H9 (cell line): ENCODE results near the gene ADGRL3. TPM values are rescaled to one million over a fixed set of nuclear protein-coding genes. Genes with fewer than 3 reads are reported as not detected.
A peak's percentile ranks its signal among the peaks of the same experiment; 100 is the strongest.

ENCODE experiments used
- DNase-seq: peaks from one replicate; pipeline ENCODE4 v3.0.0-alpha.2; 2017
- H2AFZ ChIP-seq: one replicate; pipeline ENCODE4 v1.6.1; 2013; ENCODE audit warnings: mild to moderate bottlenecking, low read length, control low read depth, moderate library complexity
- H2AK5ac ChIP-seq: 2 replicates; pipeline ENCODE4 v1.6.1; 2013; ENCODE audit warnings: low read length, control low read depth, mixed read lengths; ENCODE audit not compliant: insufficient read length
- H2BK120ac ChIP-seq: one replicate; pipeline ENCODE4 v1.6.1; 2013; ENCODE audit warnings: low read depth, mild to moderate bottlenecking, low read length, control low read depth, inconsistent platforms; ENCODE audit not compliant: poor library complexity, severe bottlenecking
- H2BK12ac ChIP-seq: 2 replicates; pipeline ENCODE4 v1.6.1; 2013; ENCODE audit warnings: low read length, control low read depth, mixed read lengths, low read depth; ENCODE audit not compliant: insufficient read length
- H2BK15ac ChIP-seq: 2 replicates; pipeline ENCODE4 v1.6.1; 2013; ENCODE audit warnings: low read depth, low read length, control low read depth
- H2BK20ac ChIP-seq: one replicate; pipeline ENCODE4 v1.6.1; 2013; ENCODE audit warnings: low read depth, mild to moderate bottlenecking, low read length, control low read depth, inconsistent platforms; ENCODE audit not compliant: poor library complexity, severe bottlenecking
- H2BK5ac ChIP-seq: 2 replicates; pipeline ENCODE4 v1.6.1; 2013; ENCODE audit warnings: low read length, control low read depth, mixed read lengths; ENCODE audit not compliant: insufficient read length
- H3K14ac ChIP-seq: 2 replicates; pipeline ENCODE4 v1.6.1; 2013; ENCODE audit warnings: low read length, control low read depth; ENCODE audit not compliant: insufficient read depth
- H3K18ac ChIP-seq: 2 replicates; pipeline ENCODE4 v1.6.1; 2013; ENCODE audit warnings: low read depth, mild to moderate bottlenecking, mixed read lengths, low read length, control low read depth; ENCODE audit not compliant: insufficient read length
- H3K23ac ChIP-seq: 2 replicates; pipeline ENCODE4 v1.6.1; 2013; ENCODE audit warnings: low read length, control low read depth, mixed read lengths, low read depth; ENCODE audit not compliant: insufficient read length
- H3K23me2 ChIP-seq: 2 replicates; pipeline ENCODE4 v1.6.1; 2013; ENCODE audit warnings: low read depth, mild to moderate bottlenecking, mixed read lengths, low read length, control low read depth; ENCODE audit not compliant: insufficient read length, poor library complexity, severe bottlenecking
- H3K27ac ChIP-seq: 2 replicates; pipeline ENCODE4 v1.5.1; 2013; ENCODE audit warnings: low read length, control low read depth, mixed read lengths, low read depth; ENCODE audit not compliant: insufficient read length
- H3K27me3 ChIP-seq: 2 replicates; pipeline ENCODE4 v1.6.1; 2013; ENCODE audit warnings: low read length, control low read depth, inconsistent platforms; ENCODE audit not compliant: insufficient read depth
- H3K4ac ChIP-seq: 2 replicates; pipeline ENCODE4 v1.6.1; 2013; ENCODE audit warnings: low read depth, mild to moderate bottlenecking, control low read depth, inconsistent platforms, low read length, moderate library complexity
- H3K4me1 ChIP-seq: 2 replicates; pipeline ENCODE4 v1.6.1; 2013; ENCODE audit warnings: low read length, control low read depth, inconsistent platforms; ENCODE audit not compliant: insufficient read depth
- H3K4me2 ChIP-seq: 2 replicates; pipeline ENCODE4 v1.6.1; 2013; ENCODE audit warnings: low read length, control low read depth, mixed read lengths; ENCODE audit not compliant: insufficient read length, insufficient read depth
- H3K56ac ChIP-seq: 2 replicates; pipeline ENCODE4 v1.6.1; 2013; ENCODE audit warnings: low read depth, mild to moderate bottlenecking, mixed read lengths, low read length, control low read depth; ENCODE audit not compliant: insufficient read length
- H3K79me1 ChIP-seq: 2 replicates; pipeline ENCODE4 v1.6.1; 2013; ENCODE audit warnings: low read depth, mild to moderate bottlenecking, moderate library complexity, low read length, control low read depth, inconsistent platforms; ENCODE audit not compliant: insufficient read depth, poor library complexity, severe bottlenecking
- H3K79me2 ChIP-seq: 2 replicates; pipeline ENCODE4 v1.6.1; 2013; ENCODE audit warnings: low read length, control low read depth, inconsistent platforms; ENCODE audit not compliant: insufficient read depth
- H3K9ac ChIP-seq: 2 replicates; pipeline ENCODE4 v1.6.1; 2013; ENCODE audit warnings: low read length, control low read depth, mixed read lengths; ENCODE audit not compliant: insufficient read length; ENCODE audit errors: extremely low read depth
- H3K9me3 ChIP-seq: one replicate; pipeline ENCODE4 v1.6.1; 2013; ENCODE audit warnings: low read depth, low read length, inconsistent platforms; ENCODE audit not compliant: control insufficient read depth
- H3T11ph ChIP-seq: one replicate; pipeline ENCODE4 v1.6.1; 2013; ENCODE audit warnings: mild to moderate bottlenecking, low read length, control low read depth, inconsistent platforms
- H4K20me1 ChIP-seq: one replicate; pipeline ENCODE4 v1.6.1; 2013; ENCODE audit not compliant: control insufficient read depth, insufficient read length, insufficient read depth
- H4K5ac ChIP-seq: 2 replicates; pipeline ENCODE4 v1.6.1; 2013; ENCODE audit warnings: low read depth, mild to moderate bottlenecking, mixed read lengths, low read length, control low read depth; ENCODE audit not compliant: insufficient read length
- H4K8ac ChIP-seq: replicated peaks from 2 replicates; pipeline ENCODE4 v1.6.1; 2013; ENCODE audit warnings: low read length, control low read depth, mixed read lengths, low read depth; ENCODE audit not compliant: insufficient read length
- H4K91ac ChIP-seq: 2 replicates; pipeline ENCODE4 v1.6.1; 2013; ENCODE audit warnings: low read depth, mild to moderate bottlenecking, moderate library complexity, mixed read lengths, low read length, control low read depth; ENCODE audit not compliant: insufficient read length
- H3K27ac Mint-ChIP-seq, 3 experiments: 2 replicates in 2 of 3; 3 replicates in 1 of 3; pipeline ENCODE4 v1.8.0; 2020 to 2021; ENCODE audit warnings: mixed read lengths in 3 of 3, mild to moderate bottlenecking in 1 of 3, moderate library complexity in 1 of 3
- H3K27me3 Mint-ChIP-seq: 2 replicates; pipeline ENCODE4 v1.8.0; 2021; ENCODE audit warnings: low read depth, mild to moderate bottlenecking, moderate library complexity, mixed read lengths
- H3K36me3 Mint-ChIP-seq, 3 experiments: 2 replicates in 2 of 3; 3 replicates in 1 of 3; pipeline ENCODE4 v1.8.0; 2020 to 2021; ENCODE audit warnings: low read depth in 3 of 3, mixed read lengths in 3 of 3; ENCODE audit not compliant: insufficient read depth in 1 of 3
- H3K4me1 Mint-ChIP-seq, 2 experiments: 2 replicates each; pipeline ENCODE4 v1.8.0; 2020; ENCODE audit warnings: mixed read lengths in 2 of 2
- H3K4me3 Mint-ChIP-seq, 2 experiments: 2 replicates in 1 of 2; 3 replicates in 1 of 2; pipeline ENCODE4 v1.8.0; 2020 to 2021; ENCODE audit warnings: mild to moderate bottlenecking in 2 of 2, mixed read lengths in 2 of 2, moderate library complexity in 1 of 2
- H3K9me3 Mint-ChIP-seq, 2 experiments: 2 replicates in 1 of 2; 3 replicates in 1 of 2; pipeline ENCODE4 v1.8.0; 2020; ENCODE audit warnings: mild to moderate bottlenecking in 2 of 2, mixed read lengths in 2 of 2, moderate library complexity in 1 of 2
- WGBS: extraction: QIAGEN DNeasy Blood & Tissue Kit; methylation state at CpG from one replicate; pipeline ENCODE4 v1.1.7; 2013; ENCODE audit warnings: missing lambda C conversion rate, low lambda C conversion rate, mixed read lengths; ENCODE audit not compliant: insufficient read length; ENCODE audit errors: extremely low coverage; 5-methylcytosine and 5-hydroxymethylcytosine counted together
- total RNA-seq: library from RNA; stranded (reverse); gene quantifications from 2 replicates; pipeline ENCODE4 v1.2.1, GENCODE V29; 2021
- TF ChIP-seq, protein P1 (sequence below): fragments of 200-600 bp; sonication (generic); conservative IDR thresholded peaks from 3 replicates; pipeline ENCODE4 v1.8.0; 2021; ENCODE audit warnings: antibody characterized with exemption, mild to moderate bottlenecking

ADGRL3 gene
- total RNA-seq, 1 experiment from 2014 or later: 5.9 TPM

DNA sequence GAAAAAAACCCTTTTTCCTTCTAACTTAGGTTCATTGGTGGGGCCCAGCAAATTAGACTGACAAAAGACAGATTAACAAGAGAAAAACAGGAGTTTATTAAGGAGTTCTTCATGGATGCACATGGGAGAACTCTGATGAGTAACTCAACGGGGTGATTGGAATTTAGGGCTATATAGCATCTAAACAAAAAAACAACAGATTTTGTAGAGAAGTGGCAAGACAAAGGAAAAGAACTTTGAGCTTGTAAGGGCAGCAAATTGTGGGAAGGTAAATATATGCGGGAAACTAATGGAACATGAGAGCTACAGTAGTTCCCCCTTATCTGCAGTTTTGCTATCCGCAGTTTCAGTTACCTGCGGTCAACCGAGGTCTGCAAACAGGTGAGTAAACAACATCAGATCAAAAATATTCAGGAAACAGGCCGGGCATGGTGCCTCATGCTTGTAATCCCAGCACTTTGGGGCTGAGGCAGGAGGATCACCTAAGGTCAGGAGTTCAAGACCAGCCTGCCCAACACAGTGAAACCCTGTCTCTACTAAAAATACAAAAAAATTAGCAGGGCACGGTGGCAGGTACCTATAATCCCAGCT is 573.6 kb downstream of the ADGRL3 start:
- H2AK5ac ChIP-seq: no peak overlapping the region
- H3K9me3 ChIP-seq: no peaks in the 10 kb centered on the region
- Mint-ChIP-seq H3K4me3 (peak overlapping the region in 1 of 2 experiments; percentile 47; a peak in 3 of 5 replicates), H3K4me1 (peaks cover 50 to 58% of the 10 kb centered on the region in 2 experiments), H3K36me3 (peaks cover 14 to 17% (median 15%) of the 10 kb centered on the region in 3 experiments), H3K27ac (peak overlapping the region in 2 of 3 experiments; percentile 94 to 95; a peak in 5 of 7 replicates), H3K27me3 (peaks cover 3% of the 10 kb centered on the region), H3K9me3 (peaks cover 7 to 10% of the 10 kb centered on the region in 2 experiments; a peak in 4 of 5 replicates)
- no peak overlapping the region for H4K8ac ChIP-seq
- H3K23ac ChIP-seq: no peak overlapping the region
- H4K91ac ChIP-seq: no peak overlapping the region
- no peak overlapping the region for H2BK120ac ChIP-seq
- no peaks in the 10 kb centered on the region for H4K20me1 ChIP-seq
- DNase-seq: peak; percentile 36
- no peak overlapping the region for H3K4ac ChIP-seq
- H4K5ac ChIP-seq: no peak overlapping the region
- no peak overlapping the region for H3K56ac ChIP-seq
- H3K23me2 ChIP-seq: no peaks in the 10 kb centered on the region
- peak overlapping the region; percentile 29 for H3K27ac ChIP-seq
- no peak overlapping the region for H2BK15ac ChIP-seq
- no peak overlapping the region for H2BK5ac ChIP-seq
- no peak overlapping the region for H3K9ac ChIP-seq
- peaks cover under 1% of the 10 kb centered on the region; the same call in 1 of the 2 replicates for H3K79me2 ChIP-seq
- H3T11ph ChIP-seq: no peak overlapping the region
- H3K4me2 ChIP-seq: no peak overlapping the region
- H3K14ac ChIP-seq: no peak overlapping the region
- H3K27me3 ChIP-seq: no peaks in the 10 kb centered on the region
- TF ChIP-seq, protein P1, sequence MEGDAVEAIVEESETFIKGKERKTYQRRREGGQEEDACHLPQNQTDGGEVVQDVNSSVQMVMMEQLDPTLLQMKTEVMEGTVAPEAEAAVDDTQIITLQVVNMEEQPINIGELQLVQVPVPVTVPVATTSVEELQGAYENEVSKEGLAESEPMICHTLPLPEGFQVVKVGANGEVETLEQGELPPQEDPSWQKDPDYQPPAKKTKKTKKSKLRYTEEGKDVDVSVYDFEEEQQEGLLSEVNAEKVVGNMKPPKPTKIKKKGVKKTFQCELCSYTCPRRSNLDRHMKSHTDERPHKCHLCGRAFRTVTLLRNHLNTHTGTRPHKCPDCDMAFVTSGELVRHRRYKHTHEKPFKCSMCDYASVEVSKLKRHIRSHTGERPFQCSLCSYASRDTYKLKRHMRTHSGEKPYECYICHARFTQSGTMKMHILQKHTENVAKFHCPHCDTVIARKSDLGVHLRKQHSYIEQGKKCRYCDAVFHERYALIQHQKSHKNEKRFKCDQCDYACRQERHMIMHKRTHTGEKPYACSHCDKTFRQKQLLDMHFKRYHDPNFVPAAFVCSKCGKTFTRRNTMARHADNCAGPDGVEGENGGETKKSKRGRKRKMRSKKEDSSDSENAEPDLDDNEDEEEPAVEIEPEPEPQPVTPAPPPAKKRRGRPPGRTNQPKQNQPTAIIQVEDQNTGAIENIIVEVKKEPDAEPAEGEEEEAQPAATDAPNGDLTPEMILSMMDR: no peak
- H2BK20ac ChIP-seq: no peak overlapping the region
- no peak overlapping the region for H3K18ac ChIP-seq
- no peaks in the 10 kb centered on the region for H3K79me1 ChIP-seq
- no peak overlapping the region for H2AFZ ChIP-seq
- H2BK12ac ChIP-seq: no peak overlapping the region
- WGBS: no CpG with 5 or more reads among the region's 7 CpGs
- peaks cover 11% of the 10 kb centered on the region; the same call in 1 of the 2 replicates for H3K4me1 ChIP-seq
